Erythroblast (primary cell): ENCODE measurements around the gene FOXF1.

Experiments used
- DNase-seq, 2 experiments: peaks; one replicate each; lab custom pipeline; 2025; lab: John Stamatoyannopoulos, UW
- GATA1 ChIP-seq: IDR thresholded peaks from 2 replicates; pipeline ENCODE4 v1.6.1; 2011; ENCODE audit warnings: low read depth, mild to moderate bottlenecking, control low read depth, low read length, moderate library complexity
- POLR2A ChIP-seq: IDR thresholded peaks from 2 replicates; pipeline ENCODE4 v1.6.1; 2011; ENCODE audit warnings: mild to moderate bottlenecking, low read length

Gene FOXF1

GRCh38 chr16:86563469-86564345 lies 53.4 kb downstream of the FOXF1 start:
- TF ChIP-seq GATA1 (no peak), POLR2A (no peak)
- DNase-seq: peak; percentile 89 to 92
